K562 (cell line): ENCODE results near the gene SDHC.

Experiments used
- CTBP1 ChIP-seq: fragments of 450-650 bp; IDR thresholded peaks from 2 replicates; pipeline ENCODE4 v1.6.1; 2016; ENCODE audit warnings: borderline replicate concordance
- FOXM1 ChIP-seq, 2 experiments: fragments of 450-650 bp in 1 of 2; sonication (generic) in 1 of 2; formaldehyde crosslinking in 1 of 2; IDR thresholded peaks; 2 replicates each; pipeline versions ENCODE4 v1.6.1 to v1.9.0; 2017 to 2022; ENCODE audit warnings: low read depth in 2 of 2, mild to moderate bottlenecking in 2 of 2, missing genetic modification reagents in 1 of 2, moderate library complexity in 1 of 2
- JUN ChIP-seq, 2 experiments: sonication (generic) in 1 of 2; formaldehyde crosslinking in 1 of 2; IDR thresholded peaks; 2 replicates each; pipeline versions ENCODE4 v1.6.1 to v1.8.0; 2012 to 2022; ENCODE audit warnings: borderline replicate concordance in 2 of 2, mild to moderate bottlenecking in 2 of 2, improper control_type of control experiment in 1 of 2, low read depth in 1 of 2, low read length in 1 of 2, missing genetic modification reagents in 1 of 2
- LCOR ChIP-seq: sonication (generic); formaldehyde crosslinking; IDR thresholded peaks from 2 replicates; pipeline ENCODE4 v1.8.0; 2022; ENCODE audit warnings: mild to moderate bottlenecking, missing genetic modification reagents
- MAFK ChIP-seq: IDR thresholded peaks from 2 replicates; pipeline ENCODE4 v1.6.1; 2011; ENCODE audit warnings: low read length, improper control_type of control experiment
- NR2C1 ChIP-seq, 2 experiments: fragments of 450-650 bp; IDR thresholded peaks; 2 replicates each; pipeline ENCODE4 v1.6.1; 2017; ENCODE audit warnings: mild to moderate bottlenecking in 2 of 2, antibody characterized with exemption in 1 of 2, inconsistent platforms in 1 of 2, missing compliant biosample characterization in 1 of 2, missing genetic modification characterization in 1 of 2
- POLR2A ChIP-seq: fragments of 450-650 bp; conservative IDR thresholded peaks from 2 replicates; pipeline ENCODE4 v1.6.1; 2016
- POLR2AphosphoS2 ChIP-seq: IDR thresholded peaks from 2 replicates; pipeline ENCODE4 v1.6.1; 2012; ENCODE audit warnings: low read length, improper control_type of control experiment
- TEAD4 ChIP-seq, 2 experiments: sonication (generic) in 1 of 2; formaldehyde crosslinking in 1 of 2; IDR thresholded peaks; 2 replicates each; pipeline versions ENCODE4 v1.6.1 to v1.8.0; 2012 to 2022; ENCODE audit warnings: borderline replicate concordance in 1 of 2, inconsistent platforms in 1 of 2, low read length in 1 of 2, mild to moderate bottlenecking in 1 of 2, missing genetic modification reagents in 1 of 2
- TF ChIP-seq, protein P1 (sequence below): sonication (generic); formaldehyde crosslinking; IDR thresholded peaks from 2 replicates; pipeline ENCODE4 v1.8.1; 2023; ENCODE audit warnings: mild to moderate bottlenecking, missing genetic modification reagents
- TF ChIP-seq, protein P2 (sequence below): fragments of 250-450 bp; sonication (Bioruptor Pico); IDR thresholded peaks from 2 replicates; pipeline ENCODE4 v1.8.0; 2021; ENCODE audit warnings: borderline replicate concordance, mild to moderate bottlenecking, moderate library complexity; ENCODE audit not compliant: poor library complexity, severe bottlenecking
- TF ChIP-seq, protein P3 (sequence below): fragments of 450-650 bp; formaldehyde crosslinking; IDR thresholded peaks from 2 replicates; pipeline ENCODE4 v1.4.0; 2020; ENCODE audit warnings: mild to moderate bottlenecking

DNA sequence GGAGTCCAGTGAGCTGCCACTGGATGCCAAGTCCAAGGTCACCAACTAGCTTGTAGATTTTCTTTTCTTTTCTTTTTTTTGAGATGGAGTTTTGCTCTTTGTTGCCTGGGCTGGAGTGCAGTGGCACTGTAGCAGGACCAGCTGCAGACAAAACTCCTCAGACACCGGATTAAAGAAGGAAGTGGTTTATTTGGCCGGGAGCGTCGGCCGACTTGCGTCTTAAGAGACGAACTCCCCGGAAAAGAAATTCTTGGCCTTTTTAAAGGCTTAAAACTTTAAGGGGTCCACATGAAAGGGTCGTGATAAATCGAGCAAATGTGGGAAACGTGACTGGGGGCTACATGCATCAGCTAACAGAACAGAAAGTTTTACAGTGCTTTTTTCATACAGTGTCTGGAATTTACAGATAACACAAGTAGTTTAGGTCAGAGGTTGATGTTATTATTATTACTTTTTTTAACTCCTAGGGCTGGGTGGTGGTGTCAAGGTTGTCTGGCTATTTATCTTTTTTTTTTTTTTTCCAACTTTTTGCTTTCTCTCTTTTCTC is 89.9 kb downstream of the SDHC start:
- TF ChIP-seq MAFK (no peak), FOXM1 (IDR thresholded peaks at IDR 0.05; ENCODE audit: low read depth) (no peak), FOXM1 (CRISPR knock-in tag; IDR thresholded peaks at IDR 0.05; ENCODE audit: low read depth) (no peak), POLR2A (no peak), TEAD4 (IDR thresholded peaks at IDR 0.05; ENCODE audit: low read length) (no peak), TEAD4 (CRISPR knock-in tag; IDR thresholded peaks at IDR 0.05; ENCODE audit: borderline replicate concordance) (no peak), LCOR (CRISPR knock-in tag) (no peak), CTBP1 (no peak), NR2C1 (IDR thresholded peaks at IDR 0.05) (peak; percentile 50; the same call in 1 of the 2 replicates), NR2C1 (tag; IDR thresholded peaks at IDR 0.05) (peak; percentile 52; the same call in 1 of the 2 replicates), POLR2AphosphoS2 (no peak), JUN (IDR thresholded peaks at IDR 0.05; ENCODE audit: borderline replicate concordance, low read depth, low read length) (no peak), JUN (CRISPR knock-in tag; IDR thresholded peaks at IDR 0.05; ENCODE audit: borderline replicate concordance) (no peak)
- TF ChIP-seq, protein P1, sequence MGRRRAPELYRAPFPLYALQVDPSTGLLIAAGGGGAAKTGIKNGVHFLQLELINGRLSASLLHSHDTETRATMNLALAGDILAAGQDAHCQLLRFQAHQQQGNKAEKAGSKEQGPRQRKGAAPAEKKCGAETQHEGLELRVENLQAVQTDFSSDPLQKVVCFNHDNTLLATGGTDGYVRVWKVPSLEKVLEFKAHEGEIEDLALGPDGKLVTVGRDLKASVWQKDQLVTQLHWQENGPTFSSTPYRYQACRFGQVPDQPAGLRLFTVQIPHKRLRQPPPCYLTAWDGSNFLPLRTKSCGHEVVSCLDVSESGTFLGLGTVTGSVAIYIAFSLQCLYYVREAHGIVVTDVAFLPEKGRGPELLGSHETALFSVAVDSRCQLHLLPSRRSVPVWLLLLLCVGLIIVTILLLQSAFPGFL (CRISPR knock-in tag): no peak
- TF ChIP-seq, protein P2, sequence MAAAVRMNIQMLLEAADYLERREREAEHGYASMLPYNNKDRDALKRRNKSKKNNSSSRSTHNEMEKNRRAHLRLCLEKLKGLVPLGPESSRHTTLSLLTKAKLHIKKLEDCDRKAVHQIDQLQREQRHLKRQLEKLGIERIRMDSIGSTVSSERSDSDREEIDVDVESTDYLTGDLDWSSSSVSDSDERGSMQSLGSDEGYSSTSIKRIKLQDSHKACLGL: no peak
- TF ChIP-seq, protein P3, sequence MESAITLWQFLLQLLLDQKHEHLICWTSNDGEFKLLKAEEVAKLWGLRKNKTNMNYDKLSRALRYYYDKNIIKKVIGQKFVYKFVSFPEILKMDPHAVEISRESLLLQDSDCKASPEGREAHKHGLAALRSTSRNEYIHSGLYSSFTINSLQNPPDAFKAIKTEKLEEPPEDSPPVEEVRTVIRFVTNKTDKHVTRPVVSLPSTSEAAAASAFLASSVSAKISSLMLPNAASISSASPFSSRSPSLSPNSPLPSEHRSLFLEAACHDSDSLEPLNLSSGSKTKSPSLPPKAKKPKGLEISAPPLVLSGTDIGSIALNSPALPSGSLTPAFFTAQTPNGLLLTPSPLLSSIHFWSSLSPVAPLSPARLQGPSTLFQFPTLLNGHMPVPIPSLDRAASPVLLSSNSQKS (CRISPR knock-in tag): no peak
